GM18505 (cell line): ENCODE measurements around the gene PPWD1.

ENCODE experiments used
- ATAC-seq: cut with Tn5 transposase; IDR thresholded peaks from one replicate; pipeline ENCODE4 v1.9.1; 2021; ENCODE audit not compliant: unreplicated experiment
- POLR2A ChIP-seq: IDR thresholded peaks from 4 replicates; pipeline ENCODE4 v1.6.1; 2011; ENCODE audit warnings: borderline replicate concordance; ENCODE audit not compliant: insufficient read depth, insufficient read length; ENCODE audit errors: extremely low read depth

PPWD1 gene

DNA sequence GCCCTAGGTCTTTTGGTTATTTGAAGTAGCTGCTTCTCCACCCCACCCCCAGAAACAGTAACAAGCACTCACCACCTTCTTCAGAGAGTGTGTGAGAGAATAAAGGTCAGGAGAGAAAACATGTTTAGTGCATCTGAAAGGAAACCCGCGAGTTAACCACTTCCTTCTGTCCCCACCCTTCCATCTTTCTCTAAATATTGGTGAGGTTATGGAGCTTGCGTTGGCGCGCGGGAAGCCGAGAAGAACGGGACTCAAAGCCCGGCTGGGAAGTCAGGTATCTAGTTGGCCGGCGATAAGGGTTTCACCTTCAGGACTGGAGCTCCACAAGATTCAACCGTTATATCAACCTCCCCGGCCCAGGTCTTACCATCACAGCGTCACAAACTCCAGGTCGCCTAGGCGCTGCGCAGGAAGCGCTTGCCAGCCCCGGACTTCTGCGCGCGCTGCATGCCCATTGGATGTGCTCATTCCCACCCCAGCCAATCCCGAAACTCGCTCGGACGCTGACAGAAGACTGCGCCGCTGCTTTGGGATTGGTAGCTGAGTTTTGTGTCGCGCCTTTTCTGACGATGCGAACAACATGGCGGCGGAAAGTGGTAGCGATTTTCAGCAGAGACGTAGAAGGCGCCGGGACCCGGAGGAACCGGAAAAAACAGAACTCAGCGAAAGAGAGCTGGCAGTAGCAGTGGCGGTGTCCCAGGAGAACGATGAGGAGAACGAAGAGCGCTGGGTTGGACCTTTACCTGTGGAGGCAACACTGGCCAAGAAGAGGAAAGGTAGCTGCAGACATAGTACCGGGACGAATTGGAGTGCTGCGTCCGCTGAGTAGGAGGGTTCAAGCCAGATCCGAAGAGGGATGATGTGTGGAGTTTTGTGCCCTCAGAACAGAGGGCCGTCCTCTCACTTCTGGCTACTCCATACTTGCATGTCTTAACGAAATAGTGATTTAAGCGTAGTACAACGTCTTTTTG, at the start of gene PPWD1, which contains the start of gene CENPK:
Gene PPWD1 (plus strand): TSS at position 566 of the 971 bp plus-strand sequence. CDS start 15 bp downstream, at position 581.
Gene CENPK (minus strand): TSS at position 438 of the 971 bp plus-strand sequence. CDS start 8,261 bp downstream, outside the sequence.
- peak; percentile 82 for TF ChIP-seq POLR2A
- peak; percentile 98 for ATAC-seq

GRCh38 chr5:65525726-65526125, 37.4 kb upstream of the PPWD1 start:
- no peak for TF ChIP-seq POLR2A
- ATAC-seq: no peak

DNA sequence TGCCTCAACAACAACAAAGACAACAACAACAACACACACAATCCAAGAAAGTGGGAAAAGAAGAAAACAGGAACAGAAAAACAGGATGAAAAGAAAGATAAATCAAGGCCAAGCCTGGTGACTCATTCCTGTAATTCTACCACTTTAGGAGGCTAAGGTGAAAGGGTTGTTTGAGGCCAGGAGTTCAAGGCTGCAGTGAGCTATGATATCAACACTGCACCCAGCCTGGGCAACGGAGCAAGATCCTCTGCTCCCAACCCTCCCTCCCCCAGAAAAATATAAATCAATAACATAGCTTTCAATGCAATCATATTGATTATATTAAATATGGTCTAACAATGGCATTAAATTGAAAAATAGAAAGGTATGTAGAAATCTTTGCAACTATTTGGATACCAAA, 32.2 kb upstream of the PPWD1 start:
- no peak for TF ChIP-seq POLR2A
- ATAC-seq: no peak

GRCh38 chr5:65535529-65535987, 27.5 kb upstream of the PPWD1 start:
- no peak for TF ChIP-seq POLR2A
- no peak for ATAC-seq

GRCh38 chr5:65539827-65540226, 23.3 kb upstream of the PPWD1 start:
- TF ChIP-seq POLR2A: no peak
- no peak for ATAC-seq

DNA sequence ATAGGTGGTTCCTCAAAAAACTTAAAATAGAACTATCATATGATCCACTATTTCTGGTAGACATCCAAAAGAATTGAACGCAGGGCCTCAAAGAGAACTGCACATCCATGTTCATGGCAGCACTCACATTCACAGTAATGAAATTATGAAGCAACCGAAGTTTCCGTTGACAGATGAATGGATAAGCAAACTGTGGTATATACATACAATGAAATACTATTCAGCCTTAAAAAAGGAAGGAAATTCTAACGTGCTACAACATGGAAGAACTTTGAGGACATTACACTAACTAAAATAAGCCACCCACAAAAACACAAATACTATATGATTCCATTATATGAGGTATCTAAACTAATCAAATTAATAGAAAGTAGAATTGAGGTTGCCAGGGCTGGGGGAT, 18.6 kb upstream of the PPWD1 start:
- no peak for ATAC-seq
- TF ChIP-seq POLR2A: no peak

GRCh38 chr5:65546141-65546540, 17.0 kb upstream of the PPWD1 start:
- no peak for TF ChIP-seq POLR2A
- no peak for ATAC-seq

DNA sequence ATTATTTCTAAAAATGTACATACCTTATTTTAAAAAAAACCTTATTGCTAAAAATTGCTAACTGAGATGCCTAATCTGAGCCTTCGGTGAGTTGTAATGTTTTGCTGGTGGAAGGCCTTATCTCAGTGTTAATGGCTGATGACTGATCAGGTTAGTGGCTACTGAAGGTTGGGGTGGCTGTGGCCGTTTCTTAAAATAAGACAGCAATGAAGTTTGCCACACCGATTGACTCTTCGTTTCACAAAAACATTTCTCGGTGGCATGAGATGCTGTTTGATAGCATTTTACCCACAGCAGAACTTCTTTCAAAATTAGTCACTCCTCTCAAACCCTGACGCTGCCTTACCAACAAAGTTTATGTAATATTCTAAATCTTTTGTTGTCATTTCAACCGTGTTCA, 14.8 kb upstream of the PPWD1 start:
- TF ChIP-seq POLR2A: no peak

GRCh38 chr5:65553941-65554340, 9.2 kb upstream of the PPWD1 start:
- no peak for ATAC-seq
- TF ChIP-seq POLR2A: no peak

More for the DNA sequence above, 14.8 kb upstream of the PPWD1 start:
- no peak for ATAC-seq

DNA sequence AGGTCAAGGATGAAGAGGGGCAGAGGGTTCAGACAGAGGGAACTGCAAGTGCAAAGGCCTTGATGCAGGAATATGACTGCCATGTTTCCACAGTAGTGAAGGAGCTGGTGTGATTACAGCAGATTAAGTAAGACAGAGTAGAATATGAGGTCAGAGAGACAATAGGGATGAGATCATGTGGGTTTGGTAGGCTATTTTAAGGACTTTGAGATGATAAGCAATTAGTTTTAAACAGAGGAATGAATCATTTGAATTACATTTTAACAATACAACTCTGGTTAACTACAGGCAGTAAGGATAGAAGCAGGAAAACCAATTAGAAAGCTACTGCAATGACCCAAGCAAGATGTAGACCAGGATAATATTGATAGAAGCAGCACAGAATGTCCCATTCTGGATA, 7.8 kb upstream of the PPWD1 start:
- ATAC-seq: no peak
- TF ChIP-seq POLR2A: no peak

- TF ChIP-seq POLR2A: no peak
- no peak for ATAC-seq
Observed at GRCh38 chr5:65556181-65556580, 6.9 kb upstream of the PPWD1 start.

DNA sequence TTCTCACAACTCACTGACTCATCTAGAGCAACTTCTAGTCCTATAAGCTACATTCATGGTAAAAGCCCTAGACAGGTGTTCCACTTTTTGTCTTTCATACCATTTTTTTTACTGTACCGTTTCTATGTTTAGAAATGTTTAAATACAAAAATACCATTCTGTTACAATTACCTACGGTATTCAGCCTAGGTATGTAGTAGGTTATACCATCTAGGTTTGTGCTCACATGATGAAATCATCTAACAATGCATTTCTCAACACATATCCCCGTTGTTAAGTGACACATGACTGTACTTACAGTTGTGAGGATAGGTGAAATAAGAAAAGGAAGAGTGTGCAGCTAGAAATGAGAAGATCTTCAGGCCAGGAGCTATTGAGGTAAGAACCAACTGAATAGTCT, 6.4 kb upstream of the PPWD1 start:
- ATAC-seq: no peak
- TF ChIP-seq POLR2A: no peak

- ATAC-seq: no peak
- no peak for TF ChIP-seq POLR2A
Observed at GRCh38 chr5:65563777-65564176, 681 bp downstream of the PPWD1 start.

- no peak for ATAC-seq
- no peak for TF ChIP-seq POLR2A
Observed at GRCh38 chr5:65566505-65566904, 3.4 kb downstream of the PPWD1 start.
